Suprapubic skin (tissue), 4 donors: ENCODE data around the gene PRRG1. TPM values are rescaled to one million over a fixed set of nuclear protein-coding genes. Genes with fewer than 3 reads are reported as not detected.
"Not testable (repeated sequence)": the region's sequence is repeated elsewhere in the genome, so short reads cannot be mapped to it uniquely, and the experiment has no call there.

Experiments
- DNase-seq, 2 donors: peaks; one replicate each; pipeline ENCODE4 v3.0.0-alpha.2; 2019; ENCODE audit warnings: low spot score in 2 of 2
- H3K27ac ChIP-seq: fragments of 200-600 bp; sonication (generic); one replicate; pipeline ENCODE4 v1.5.1; 2019
- H3K27me3 ChIP-seq: fragments of 200-600 bp; sonication (generic); one replicate; pipeline ENCODE4 v1.5.1; 2019
- H3K36me3 ChIP-seq: fragments of 200-600 bp; sonication (generic); one replicate; pipeline ENCODE4 v1.5.1; 2019
- H3K4me1 ChIP-seq: fragments of 200-600 bp; sonication (generic); one replicate; pipeline ENCODE4 v1.5.1; 2019
- H3K4me3 ChIP-seq: fragments of 200-600 bp; sonication (generic); one replicate; pipeline ENCODE4 v1.5.1; 2019; ENCODE audit warnings: mild to moderate bottlenecking
- H3K9me3 ChIP-seq: fragments of 200-600 bp; sonication (generic); one replicate; pipeline ENCODE4 v1.5.1; 2019
- CTCF ChIP-seq, 2 donors: fragments of 200-600 bp in 1 of 2; fragments of 450-650 bp in 1 of 2; sonication (generic) in 1 of 2; IDR thresholded peaks; one replicate each; pipeline ENCODE4 v1.5.1; 2016 to 2019; ENCODE audit warnings: antibody characterized with exemption in 2 of 2, mild to moderate bottlenecking in 1 of 2, moderate library complexity in 1 of 2
- EP300 ChIP-seq: sonication (generic); formaldehyde crosslinking; IDR thresholded peaks from one replicate; pipeline ENCODE4 v1.6.1; 2017; ENCODE audit warnings: antibody characterized with exemption
- POLR2A ChIP-seq, 2 donors: fragments of 450-650 bp; IDR thresholded peaks; one replicate each; pipeline ENCODE4 v1.6.1; 2017; ENCODE audit warnings: antibody characterized with exemption in 2 of 2, mild to moderate bottlenecking in 2 of 2, moderate library complexity in 2 of 2
- POLR2AphosphoS5 ChIP-seq, 3 donors: sonication (generic); formaldehyde crosslinking; IDR thresholded peaks; one replicate each; pipeline ENCODE4 v1.6.1; 2017; ENCODE audit warnings: antibody characterized with exemption in 3 of 3
- WGBS: methylation state at CpG from one replicate; pipeline ENCODE4 v1.1.5; 2018; 5-methylcytosine and 5-hydroxymethylcytosine counted together
- total RNA-seq, 4 donors: library from RNA; depleted of rRNA; stranded (reverse); fragments of >200 nt; gene quantifications; one replicate each; pipeline ENCODE4 v1.1.0, GENCODE V29; 2016

PRRG1 gene
- total RNA-seq: 1 to 10 TPM; 3.8 to 7.1 (median 5.1) TPM

GRCh38 chrX:37349221-37350033, at the start of gene PRRG1:
Gene PRRG1, plus strand, starts transcription at chrX:37349364. Its CDS starts 56,886 bp downstream, at chrX:37406250.
- peak; percentile 76 to 81 for DNase-seq
- WGBS: 42% methylated on average over 51 of the region's 61 CpGs

GRCh38 chrX:37302569-37302968, 46.6 kb upstream of the PRRG1 start:
- no peak overlapping the region for H3K4me3 ChIP-seq
- H3K27ac ChIP-seq: no peak overlapping the region
- no peak for DNase-seq
- H3K36me3 ChIP-seq: no peaks in the 10 kb centered on the region
- H3K4me1 ChIP-seq: no peaks in the 10 kb centered on the region
- WGBS: 7% methylated on average over 1 of the region's 1 CpG
- TF ChIP-seq POLR2AphosphoS5 (IDR thresholded peaks at IDR 0.05) (no peak), POLR2A (IDR thresholded peaks at IDR 0.05) (no peak), CTCF (IDR thresholded peaks at IDR 0.05) (no peak), EP300 (no peak)
- H3K9me3 ChIP-seq: no peaks in the 10 kb centered on the region
- no peaks in the 10 kb centered on the region for H3K27me3 ChIP-seq

More at GRCh38 chrX:37349221-37350033, at the start of gene PRRG1:
- Histone ChIP-seq H3K27me3 (no peaks in the 10 kb centered on the region), H3K27ac (peak within 1 kb of the TSS; percentile 77), H3K4me1 (peaks cover 2% of the 10 kb centered on the region), H3K36me3 (no peaks in the 10 kb centered on the region), H3K9me3 (no peaks in the 10 kb centered on the region), H3K4me3 (peak within 1 kb of the TSS; percentile 65)
- TF ChIP-seq POLR2AphosphoS5 (IDR thresholded peaks at IDR 0.05) (no peak), CTCF (IDR thresholded peaks at IDR 0.05) (no peak), EP300 (no peak), POLR2A (IDR thresholded peaks at IDR 0.05) (no peak)

- not testable (repeated sequence) for H3K4me1 ChIP-seq, DNase-seq, H3K9me3 ChIP-seq, H3K36me3 ChIP-seq, H3K4me3 ChIP-seq, H3K27me3 ChIP-seq, H3K27ac ChIP-seq
- WGBS: 73% methylated on average over 2 of the region's 2 CpGs
Measured at GRCh38 chrX:37305238-37305637, 43.9 kb upstream of the PRRG1 start.

- Histone ChIP-seq H3K27me3 (no peaks in the 10 kb centered on the region), H3K9me3 (no peaks in the 10 kb centered on the region), H3K4me1 (no peaks in the 10 kb centered on the region), H3K4me3 (no peak overlapping the region), H3K27ac (no peak overlapping the region), H3K36me3 (no peaks in the 10 kb centered on the region)
- no peak for DNase-seq
- TF ChIP-seq EP300 (no peak), POLR2AphosphoS5 (IDR thresholded peaks at IDR 0.05) (no peak)
Measured at GRCh38 chrX:37314531-37314930, 34.6 kb upstream of the PRRG1 start.

- DNase-seq: no peak
- Histone ChIP-seq H3K4me1 (no peaks in the 10 kb centered on the region), H3K27ac (no peak overlapping the region), H3K36me3 (no peaks in the 10 kb centered on the region), H3K9me3 (no peaks in the 10 kb centered on the region), H3K27me3 (no peaks in the 10 kb centered on the region), H3K4me3 (no peak overlapping the region)
- 61% methylated on average over 4 of the region's 4 CpGs for WGBS
- TF ChIP-seq POLR2A (IDR thresholded peaks at IDR 0.05): no peak
- TF ChIP-seq CTCF (IDR thresholded peaks at IDR 0.05): no peak
- no peak for TF ChIP-seq EP300
- TF ChIP-seq POLR2AphosphoS5 (IDR thresholded peaks at IDR 0.05): no peak
Measured at GRCh38 chrX:37315511-37316248, 33.5 kb upstream of the PRRG1 start.

GRCh38 chrX:37320541-37321203, 28.5 kb upstream of the PRRG1 start:
- WGBS: 68% methylated on average over 5 of the region's 5 CpGs

More at GRCh38 chrX:37320541-37321203, 28.5 kb upstream of the PRRG1 start:
- Histone ChIP-seq H3K9me3 (no peaks in the 10 kb centered on the region), H3K36me3 (no peaks in the 10 kb centered on the region), H3K4me1 (no peaks in the 10 kb centered on the region), H3K4me3 (no peak overlapping the region), H3K27ac (no peak overlapping the region), H3K27me3 (no peaks in the 10 kb centered on the region)
- no peak for DNase-seq
- TF ChIP-seq CTCF (IDR thresholded peaks at IDR 0.05) (no peak), POLR2A (IDR thresholded peaks at IDR 0.05) (no peak), EP300 (no peak), POLR2AphosphoS5 (IDR thresholded peaks at IDR 0.05) (no peak)
